HCT116 (cell line): ENCODE results near the gene CACNB2. TPM values are rescaled to one million over a fixed set of nuclear protein-coding genes. Genes with fewer than 3 reads are reported as not detected.
"Not testable (repeated sequence)": the region's sequence is repeated elsewhere in the genome, so short reads cannot be mapped to it uniquely, and the experiment has no call there.

Experiments
- ATAC-seq: fragments of 200-7000 bp; cut with Tn5 transposase; 2 replicates; pipeline ENCODE4 v1.9.1; 2020; ENCODE audit warnings: mild to moderate bottlenecking, moderate library complexity
- BruUV-seq: library from RNA; stranded (reverse); fragments of 400-500 nt; replicated peaks from 2 replicates; lab custom pipeline; 2021; lab: Mats Ljungman, UMichigan
- CTCF ChIA-PET: fragments of 300-600 bp; sonication (Branson Sonifier 250); formaldehyde crosslinking; loops from one replicate; lab custom pipeline; 2021; ENCODE audit warnings: antibody characterized with exemption; lab: Charles Lee
- POLR2A ChIA-PET: fragments of 300-600, 350-600 bp; sonication (Branson Sonifier 250); formaldehyde crosslinking; loops from one replicate; lab custom pipeline; 2021; ENCODE audit warnings: antibody characterized with exemption; lab: Charles Lee
- RAD21 ChIA-PET, 2 experiments: fragments of 300-600 bp; sonication (Branson Sonifier 250); formaldehyde crosslinking; loops; one replicate each; lab custom pipeline; 2023; ENCODE audit warnings: low total read pairs in 2 of 2; ENCODE audit not compliant: uncharacterized antibody in 2 of 2, unreplicated experiment in 2 of 2, low non-redundant PET in 1 of 2; lab: Charles Lee
- DNase-seq: peaks from one replicate; pipeline ENCODE4 v3.0.0-alpha.2; 2010; ENCODE audit warnings: low read depth, low spot score
- H2AFZ ChIP-seq: fragments of 200-600 bp; shearing (Covaris generic), sonication (generic); 2 replicates; pipeline ENCODE4 v1.6.1; 2017; ENCODE audit warnings: low read depth, mixed run types, mixed read lengths, antibody characterized with exemption, low read length; ENCODE audit not compliant: poor library complexity, severe bottlenecking
- H3K27ac ChIP-seq: 2 replicates; pipeline ENCODE4 v1.5.1; 2012; ENCODE audit warnings: low read depth, low read length
- H3K27me3 ChIP-seq: fragments of 200-600 bp; sonication (generic); 2 replicates; pipeline ENCODE4 v1.6.1; 2016; ENCODE audit warnings: mixed run types, low read length, mixed read lengths; ENCODE audit not compliant: insufficient read depth
- H3K36me3 ChIP-seq, 2 experiments: fragments of 200-500 bp in 1 of 2; fragments of 200-600 bp in 1 of 2; sonication (Bioruptor generic) in 1 of 2; sonication (generic) in 1 of 2; 2 replicates each; pipeline versions ENCODE4 v1.5.1 to v1.6.1; 2014 to 2016; ENCODE audit warnings: low read length in 2 of 2, inconsistent platforms in 1 of 2, mixed read lengths in 1 of 2, mixed run types in 1 of 2; ENCODE audit not compliant: insufficient read depth in 2 of 2, control insufficient read depth in 1 of 2
- H3K4me1 ChIP-seq, 2 experiments: fragments of 200-600 bp in 1 of 2; sonication (generic) in 1 of 2; 2 replicates each; pipeline versions ENCODE4 v1.5.1 to v1.6.1; 2012 to 2017; ENCODE audit warnings: low read length in 2 of 2, inconsistent platforms in 1 of 2, mild to moderate bottlenecking in 1 of 2, mixed read lengths in 1 of 2, mixed run types in 1 of 2, moderate library complexity in 1 of 2; ENCODE audit not compliant: insufficient read depth in 2 of 2, control insufficient read depth in 1 of 2
- H3K4me2 ChIP-seq: fragments of 200-600 bp; sonication (generic); 2 replicates; pipeline ENCODE4 v1.6.1; 2017; ENCODE audit warnings: mixed run types, low read length, mixed read lengths
- H3K4me3 ChIP-seq, 2 experiments: fragments of 200-600 bp in 1 of 2; sonication (generic) in 1 of 2; replicated peaks in 1 of 2; 2 replicates each; pipeline ENCODE4 v1.5.1; 2011 to 2016; ENCODE audit warnings: low read length in 2 of 2, control low read depth in 1 of 2, low read depth in 1 of 2, mild to moderate bottlenecking in 1 of 2, mixed read lengths in 1 of 2, mixed run types in 1 of 2
- H3K79me2 ChIP-seq: fragments of 200-600 bp; sonication (generic); 2 replicates; pipeline ENCODE4 v1.6.1; 2017; ENCODE audit warnings: mild to moderate bottlenecking, mixed run types, low read length, moderate library complexity, mixed read lengths; ENCODE audit not compliant: insufficient read depth
- H3K9ac ChIP-seq: fragments of 200-600 bp; sonication (generic); 2 replicates; pipeline ENCODE4 v1.6.1; 2016; ENCODE audit warnings: low read length, mixed read lengths
- H3K9me2 ChIP-seq: fragments of 200-600 bp; sonication (generic), shearing (Covaris generic); 2 replicates; pipeline ENCODE4 v1.6.1; 2017; ENCODE audit warnings: mixed run types, mild to moderate bottlenecking, moderate library complexity; ENCODE audit not compliant: insufficient read depth
- H3K9me3 ChIP-seq, 2 experiments: fragments of 200-500 bp in 1 of 2; fragments of 200-600 bp in 1 of 2; sonication (Bioruptor generic) in 1 of 2; sonication (generic) in 1 of 2; 2 replicates each; pipeline ENCODE4 v1.6.1; 2014 to 2017; ENCODE audit warnings: low read length in 2 of 2, mixed read lengths in 2 of 2, inconsistent platforms in 1 of 2, low read depth in 1 of 2, mild to moderate bottlenecking in 1 of 2, mixed run types in 1 of 2, moderate library complexity in 1 of 2; ENCODE audit not compliant: control insufficient read depth in 1 of 2, insufficient read depth in 1 of 2
- H4K20me1 ChIP-seq: fragments of 200-600 bp; sonication (generic), shearing (Covaris generic); 2 replicates; pipeline ENCODE4 v1.6.1; 2017; ENCODE audit warnings: mixed run types, mild to moderate bottlenecking, moderate library complexity; ENCODE audit not compliant: insufficient read depth
- CBX3 ChIP-seq: IDR thresholded peaks from 2 replicates; pipeline ENCODE4 v1.6.1; 2012; ENCODE audit warnings: low read depth
- CEBPB ChIP-seq: IDR thresholded peaks from 2 replicates; pipeline ENCODE4 v1.6.1; 2012; ENCODE audit warnings: low read depth
- JUND ChIP-seq: IDR thresholded peaks from 2 replicates; pipeline ENCODE4 v1.6.1; 2012
- POLR2A ChIP-seq: IDR thresholded peaks from 2 replicates; pipeline ENCODE4 v1.7.0; 2011; ENCODE audit warnings: borderline replicate concordance; ENCODE audit not compliant: insufficient read depth, insufficient read length; ENCODE audit errors: extremely low read depth
- RAD21 ChIP-seq: IDR thresholded peaks from 2 replicates; pipeline ENCODE4 v1.6.1; 2012; ENCODE audit warnings: low read depth, mild to moderate bottlenecking
- SIN3A ChIP-seq: IDR thresholded peaks from 2 replicates; pipeline ENCODE4 v1.6.1; 2012; ENCODE audit warnings: low read depth
- SP1 ChIP-seq: IDR thresholded peaks from 2 replicates; pipeline ENCODE4 v1.6.1; 2012; ENCODE audit warnings: low read depth
- SRF ChIP-seq: IDR thresholded peaks from 2 replicates; pipeline ENCODE4 v1.6.1; 2012; ENCODE audit warnings: low read depth
- intact Hi-C: fragments of 100-400 bp; cut with micrococcal nuclease; formaldehyde crosslinking; loops from 2 replicates; pipeline ENCODE4 v1.10.0; 2022
- total RNA-seq: library from RNA; stranded (reverse); gene quantifications from one replicate; pipeline ENCODE4 v1.2.1, GENCODE V29; 2021; ENCODE audit not compliant: unreplicated experiment
- TF ChIP-seq, protein P1 (sequence below): IDR thresholded peaks from 2 replicates; pipeline ENCODE4 v1.6.1; 2012

Gene CACNB2
- total RNA-seq, 1 experiment from 2014 or later: 0.71 TPM

DNA sequence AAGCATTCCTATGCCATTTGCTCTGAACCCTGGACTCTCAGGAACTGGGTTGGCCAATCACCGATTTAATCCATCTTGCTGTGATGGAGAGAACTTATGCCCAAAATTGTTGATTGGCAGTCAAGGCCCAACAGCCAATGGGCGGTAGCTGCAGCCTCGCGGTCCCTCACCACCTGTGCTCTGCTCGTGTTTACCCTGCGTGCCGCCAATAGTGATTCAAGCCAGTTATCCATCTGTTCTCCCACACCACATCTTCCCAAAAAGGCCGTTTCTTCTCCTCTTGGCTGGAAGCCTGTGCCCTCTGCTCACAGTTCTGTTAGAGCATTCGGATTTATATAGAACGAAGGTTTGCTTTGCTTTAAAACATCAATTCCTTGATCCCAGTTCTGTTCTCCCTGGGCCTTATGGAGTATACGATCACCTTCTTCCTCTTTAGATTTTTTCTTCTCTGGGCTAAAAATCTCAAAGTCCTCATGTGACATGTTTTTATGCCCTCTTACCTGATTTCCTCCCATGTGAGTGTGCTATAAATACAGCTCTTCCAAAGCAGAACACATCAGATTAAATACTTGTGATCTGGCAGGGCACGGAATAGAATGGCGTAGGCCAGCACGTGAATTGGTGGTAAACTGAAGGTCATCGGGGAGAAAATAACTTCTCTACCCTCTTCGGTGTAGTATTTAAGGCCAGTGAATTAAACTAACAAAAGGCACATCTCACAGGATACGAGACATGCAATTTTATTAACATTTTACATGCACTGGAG, 298.3 kb downstream of the CACNB2 start:
- no peaks in the 10 kb centered on the region for H3K9me3 ChIP-seq
- H3K4me3 ChIP-seq: no peak overlapping the region
- H3K79me2 ChIP-seq: no peaks in the 10 kb centered on the region
- BruUV-seq: no TSS peak
- ATAC-seq: no peak
- ChIA-PET CTCF (no interaction called here), RAD21 (no interaction called here)
- no peaks in the 10 kb centered on the region for H3K9me2 ChIP-seq
- H4K20me1 ChIP-seq: no peaks in the 10 kb centered on the region
- TF ChIP-seq SIN3A (no peak), SP1 (no peak), RAD21 (no peak), JUND (no peak)
- TF ChIP-seq, all 23 proteins: peak for 0
- intact Hi-C loops: no loop called here
- Histone ChIP-seq H2AFZ (no peak overlapping the region), H3K4me2 (no peak overlapping the region), H3K4me1 (no peaks in the 10 kb centered on the region), H3K9ac (no peak overlapping the region), H3K36me3 (no peaks in the 10 kb centered on the region), H3K27ac (no peak overlapping the region), H3K27me3 (no peaks in the 10 kb centered on the region)
- no peak for DNase-seq
- POLR2A ChIA-PET: no interaction called here

DNA sequence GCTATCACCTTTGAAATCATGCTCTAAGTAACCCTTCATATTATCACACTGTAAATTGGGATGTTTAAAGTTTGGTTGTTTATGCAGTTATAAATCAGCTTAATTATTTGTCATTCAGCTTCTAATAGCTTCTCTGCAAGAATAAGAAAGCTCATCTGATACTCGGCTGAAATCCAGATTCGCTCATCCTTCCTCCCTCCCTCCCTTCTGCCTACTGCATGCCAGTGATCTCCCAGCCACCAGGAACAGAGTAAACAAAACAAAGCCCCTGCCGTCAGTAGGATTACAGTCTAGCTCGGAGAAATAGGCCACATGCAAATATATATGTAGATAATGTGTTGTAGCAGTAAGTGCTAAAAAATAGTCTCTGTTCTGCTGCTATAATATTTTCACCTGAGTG, 299.4 kb downstream of the CACNB2 start:
- H3K4me1 ChIP-seq: no peaks in the 10 kb centered on the region
- TF ChIP-seq SRF (no peak), CBX3 (no peak), POLR2A (no peak), SIN3A (no peak), CEBPB (no peak)
- TF ChIP-seq, protein P1, sequence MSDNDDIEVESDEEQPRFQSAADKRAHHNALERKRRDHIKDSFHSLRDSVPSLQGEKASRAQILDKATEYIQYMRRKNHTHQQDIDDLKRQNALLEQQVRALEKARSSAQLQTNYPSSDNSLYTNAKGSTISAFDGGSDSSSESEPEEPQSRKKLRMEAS: no peak
- H3K9ac ChIP-seq: no peak overlapping the region
- no peak for DNase-seq
- no peak overlapping the region for H3K4me3 ChIP-seq
- ChIA-PET CTCF (no interaction called here), POLR2A (no interaction called here), RAD21 (no interaction called here)
- H2AFZ ChIP-seq: no peak overlapping the region
- intact Hi-C loops: no loop called here
- H3K27me3 ChIP-seq: no peaks in the 10 kb centered on the region
- ATAC-seq: no peak
- no peaks in the 10 kb centered on the region for H3K36me3 ChIP-seq
- no peaks in the 10 kb centered on the region for H3K9me3 ChIP-seq
- no peak overlapping the region for H3K27ac ChIP-seq
- no peaks in the 10 kb centered on the region for H4K20me1 ChIP-seq
- H3K79me2 ChIP-seq: no peaks in the 10 kb centered on the region
- H3K4me2 ChIP-seq: no peak overlapping the region
- no TSS peak for BruUV-seq
- H3K9me2 ChIP-seq: no peaks in the 10 kb centered on the region

DNA sequence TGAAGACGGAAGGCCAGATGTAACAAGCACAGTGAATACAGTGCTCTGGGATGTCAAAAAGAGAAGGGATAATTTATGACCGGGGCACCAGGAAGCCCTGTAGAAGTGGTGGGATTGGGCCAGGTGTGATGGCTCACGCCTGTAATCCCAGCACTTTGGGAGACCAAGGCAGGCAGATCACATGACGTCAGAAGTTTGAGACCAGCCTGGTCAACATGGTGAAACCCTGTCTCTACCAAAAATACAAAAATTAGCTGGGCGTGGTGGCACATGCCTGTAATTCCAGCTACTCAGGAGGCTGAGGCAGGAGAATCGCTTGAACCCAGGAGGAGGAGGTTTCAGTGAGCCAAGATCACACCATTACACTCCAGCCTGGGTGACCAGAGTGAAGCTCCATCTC, 305.4 kb downstream of the CACNB2 start:
- H3K4me1 ChIP-seq, CTCF ChIA-PET, DNase-seq, BruUV-seq, H3K9ac ChIP-seq, H3K9me3 ChIP-seq, H3K79me2 ChIP-seq, ATAC-seq, POLR2A ChIA-PET, H3K9me2 ChIP-seq, intact Hi-C loops, H3K36me3 ChIP-seq, H3K4me2 ChIP-seq, H3K4me3 ChIP-seq, H2AFZ ChIP-seq, H3K27ac ChIP-seq, H3K27me3 ChIP-seq, RAD21 ChIA-PET, H4K20me1 ChIP-seq: not testable (repeated sequence)
